NT2/D1 (cell line): Measurements from ENCODE around the gene ZNF683.

Source experiments
- YY1 ChIP-seq: IDR thresholded peaks from 2 replicates; pipeline ENCODE4 v1.6.1; 2011; ENCODE audit not compliant: insufficient read length, insufficient read depth
- ZNF274 ChIP-seq: IDR thresholded peaks from 2 replicates; pipeline ENCODE4 v1.6.1; 2011; ENCODE audit warnings: mild to moderate bottlenecking, low read depth, low read length

GRCh38 chr1:26376050-26376449 lies 3.5 kb upstream of the ZNF683 start:
- TF ChIP-seq YY1 (no peak), ZNF274 (no peak)
